PC-9 (cell line): ENCODE results near the gene CDK2AP2. TPM values are rescaled to one million over a fixed set of nuclear protein-coding genes. Genes with fewer than 3 reads are reported as not detected.
"Not testable (repeated sequence)": the region's sequence is repeated elsewhere in the genome, so short reads cannot be mapped to it uniquely, and the experiment has no call there.

ENCODE experiments used
- BruUV-seq: library from RNA; stranded (reverse); fragments of 400-500 nt; replicated peaks from 2 replicates; lab custom pipeline; 2021; lab: Mats Ljungman, UMichigan
- CTCF ChIA-PET: fragments of 300-600 bp; sonication (Branson Sonifier 250); formaldehyde crosslinking; loops from one replicate; lab custom pipeline; 2022; ENCODE audit warnings: antibody characterized with exemption; lab: Charles Lee
- POLR2A ChIA-PET: fragments of 300-600 bp; sonication (Branson Sonifier 250); formaldehyde crosslinking; loops from one replicate; lab custom pipeline; 2022; ENCODE audit warnings: antibody characterized with exemption; ENCODE audit not compliant: unreplicated experiment; lab: Charles Lee
- DNase-seq, 2 experiments: peaks; one replicate each; pipeline versions ENCODE4 v3.0.0 to v3.0.0-alpha.2; 2015 to 2022; ENCODE audit warnings: mixed read lengths in 1 of 2
- H2AFZ ChIP-seq: fragments of 200-600 bp; sonication (generic); 2 replicates; pipeline ENCODE4 v1.8.1; 2017; ENCODE audit warnings: antibody characterized with exemption
- H3F3A ChIP-seq: fragments of 200-600 bp; sonication (generic); 2 replicates; pipeline ENCODE4 v1.8.1; 2017; ENCODE audit warnings: antibody characterized with exemption, mild to moderate bottlenecking, low read depth; ENCODE audit not compliant: insufficient read depth
- H3K27ac ChIP-seq: fragments of 200-600 bp; sonication (generic); 2 replicates; pipeline ENCODE4 v1.6.1; 2016; ENCODE audit warnings: mixed run types
- H3K27me3 ChIP-seq: fragments of 200-600 bp; sonication (generic); 2 replicates; pipeline ENCODE4 v1.6.1; 2016; ENCODE audit warnings: low read depth, mixed run types; ENCODE audit not compliant: insufficient read depth
- H3K36me3 ChIP-seq: fragments of 200-600 bp; sonication (generic); 2 replicates; pipeline ENCODE4 v1.6.1; 2016; ENCODE audit warnings: low read depth, mixed run types
- H3K4me1 ChIP-seq: fragments of 200-600 bp; sonication (generic); replicated peaks from 2 replicates; pipeline ENCODE4 v1.6.1; 2016; ENCODE audit warnings: mixed run types; ENCODE audit not compliant: insufficient read depth
- H3K4me2 ChIP-seq: fragments of 200-600 bp; sonication (generic); 2 replicates; pipeline ENCODE4 v1.6.1; 2017; ENCODE audit warnings: mixed run types
- H3K4me3 ChIP-seq: fragments of 200-600 bp; sonication (generic); 2 replicates; pipeline ENCODE4 v1.6.1; 2016; ENCODE audit warnings: mixed run types
- H3K79me2 ChIP-seq: fragments of 200-600 bp; sonication (generic); 2 replicates; pipeline ENCODE4 v1.6.1; 2017; ENCODE audit warnings: low read depth, mixed run types
- H3K9me2 ChIP-seq: fragments of 200-600 bp; sonication (generic); 2 replicates; pipeline ENCODE4 v1.8.1; 2017; ENCODE audit warnings: mild to moderate bottlenecking; ENCODE audit not compliant: insufficient read depth
- H3K9me3 ChIP-seq: fragments of 200-600 bp; sonication (generic); 2 replicates; pipeline ENCODE4 v1.8.1; 2016; ENCODE audit warnings: low read depth; ENCODE audit not compliant: insufficient read depth
- H4K20me1 ChIP-seq: fragments of 200-600 bp; sonication (generic); 2 replicates; pipeline ENCODE4 v1.8.1; 2017; ENCODE audit not compliant: insufficient read depth
- CTCF ChIP-seq: fragments of 200-600 bp; sonication (generic); conservative IDR thresholded peaks from 2 replicates; pipeline ENCODE4 v1.6.1; 2017; ENCODE audit warnings: mixed run types, antibody characterized with exemption, mild to moderate bottlenecking, moderate library complexity
- EZH2 ChIP-seq: fragments of 200-600 bp; sonication (generic); IDR thresholded peaks from 2 replicates; pipeline ENCODE4 v1.8.0; 2017; ENCODE audit warnings: antibody characterized with exemption, low read depth
- intact Hi-C: fragments of 100-400 bp; cut with micrococcal nuclease; formaldehyde crosslinking; loops from one replicate; pipeline ENCODE4 v1.10.0; 2022; ENCODE audit not compliant: unreplicated experiment
- total RNA-seq: library from RNA; stranded (reverse); gene quantifications from 2 replicates; pipeline ENCODE4 v1.2.3, GENCODE V29; 2021

CDK2AP2 gene
- total RNA-seq, 1 experiment from 2014 or later: 80.0 TPM

- Histone ChIP-seq H3K27ac (no peak overlapping the region), H3K4me3 (no peak overlapping the region), H3K79me2 (no peaks in the 10 kb centered on the region), H3K36me3 (no peaks in the 10 kb centered on the region), H2AFZ (no peak overlapping the region), H3F3A (no peaks in the 10 kb centered on the region), H3K27me3 (no peaks in the 10 kb centered on the region), H3K4me2 (no peak overlapping the region), H3K9me2 (no peaks in the 10 kb centered on the region), H4K20me1 (no peaks in the 10 kb centered on the region), H3K9me3 (peaks cover 13% of the 10 kb centered on the region; the same call in 1 of the 2 replicates), H3K4me1 (no peaks in the 10 kb centered on the region)
- POLR2A ChIA-PET: no interaction called here
- BruUV-seq: no TSS peak
- CTCF ChIA-PET: no interaction called here
- intact Hi-C loops: no loop called here
- TF ChIP-seq CTCF: no peak
- no peak for TF ChIP-seq EZH2
- DNase-seq: no peak
Measured at GRCh38 chr11:67551127-67551526, 43.2 kb upstream of the CDK2AP2 start.

GRCh38 chr11:67548555-67549110, 40.7 kb upstream of the CDK2AP2 start:
- intact Hi-C loops: no loop called here
- no peaks in the 10 kb centered on the region for H3K79me2 ChIP-seq
- H3K9me3 ChIP-seq: peaks cover 13% of the 10 kb centered on the region; the same call in 1 of the 2 replicates
- no peaks in the 10 kb centered on the region for H3K27me3 ChIP-seq
- CTCF ChIA-PET: no interaction called here
- no TSS peak for BruUV-seq
- no peaks in the 10 kb centered on the region for H3F3A ChIP-seq
- H3K4me3 ChIP-seq: no peak overlapping the region
- TF ChIP-seq EZH2 (no peak), CTCF (no peak)
- H4K20me1 ChIP-seq: no peaks in the 10 kb centered on the region
- POLR2A ChIA-PET: no interaction called here
- H3K36me3 ChIP-seq: no peaks in the 10 kb centered on the region
- 0 out of 2 replicates have a peak, but pooled peaks cover 7% of the 10 kb centered on the region for H3K4me1 ChIP-seq
- no peak overlapping the region for H3K27ac ChIP-seq
- no peaks in the 10 kb centered on the region for H3K9me2 ChIP-seq
- no peak overlapping the region for H2AFZ ChIP-seq
- no peak overlapping the region for H3K4me2 ChIP-seq
- DNase-seq: no peak

GRCh38 chr11:67548112-67548511, 40.1 kb upstream of the CDK2AP2 start:
- H3K4me2 ChIP-seq, POLR2A ChIA-PET, CTCF ChIA-PET, H4K20me1 ChIP-seq, H3K36me3 ChIP-seq, H3K4me3 ChIP-seq, H3K27ac ChIP-seq, BruUV-seq, H3K79me2 ChIP-seq, H3K27me3 ChIP-seq, H3F3A ChIP-seq, H2AFZ ChIP-seq, H3K4me1 ChIP-seq, intact Hi-C loops, DNase-seq, H3K9me2 ChIP-seq: not testable (repeated sequence)
- H3K9me3 ChIP-seq: peaks cover 13% of the 10 kb centered on the region; the same call in 1 of the 2 replicates

- DNase-seq: no peak
- Histone ChIP-seq H3K9me2 (no peaks in the 10 kb centered on the region), H3K4me1 (0 out of 2 replicates have a peak, but pooled peaks cover 7% of the 10 kb centered on the region), H3K27me3 (no peaks in the 10 kb centered on the region), H3K27ac (no peak overlapping the region), H3K79me2 (no peaks in the 10 kb centered on the region), H3F3A (no peaks in the 10 kb centered on the region), H3K4me3 (no peak overlapping the region), H3K9me3 (no peaks in the 10 kb centered on the region), H2AFZ (no peak overlapping the region), H3K4me2 (no peak overlapping the region), H3K36me3 (no peaks in the 10 kb centered on the region), H4K20me1 (no peaks in the 10 kb centered on the region)
- TF ChIP-seq CTCF: no peak
- no peak for TF ChIP-seq EZH2
- intact Hi-C loops: no loop called here
- BruUV-seq: no TSS peak
- ChIA-PET POLR2A (interaction anchor here (0.5 kb wide), 1 partner anchor 31 kb away, joined by 10 read pairs; no protein-coding TSS in a partner anchor), CTCF (no interaction called here)
Measured at GRCh38 chr11:67545280-67545679, 37.3 kb upstream of the CDK2AP2 start.
